HG03520 (cell line): ENCODE data around the gene TMED10.

Experiments
- ATAC-seq: cut with Tn5 transposase; IDR thresholded peaks from one replicate; pipeline ENCODE4 v1.9.1; 2021; ENCODE audit warnings: mild to moderate bottlenecking, moderate library complexity; ENCODE audit not compliant: unreplicated experiment

Gene TMED10

GRCh38 chr14:75092698-75093097 is 83.7 kb downstream of the TMED10 start:
- ATAC-seq: no peak

DNA sequence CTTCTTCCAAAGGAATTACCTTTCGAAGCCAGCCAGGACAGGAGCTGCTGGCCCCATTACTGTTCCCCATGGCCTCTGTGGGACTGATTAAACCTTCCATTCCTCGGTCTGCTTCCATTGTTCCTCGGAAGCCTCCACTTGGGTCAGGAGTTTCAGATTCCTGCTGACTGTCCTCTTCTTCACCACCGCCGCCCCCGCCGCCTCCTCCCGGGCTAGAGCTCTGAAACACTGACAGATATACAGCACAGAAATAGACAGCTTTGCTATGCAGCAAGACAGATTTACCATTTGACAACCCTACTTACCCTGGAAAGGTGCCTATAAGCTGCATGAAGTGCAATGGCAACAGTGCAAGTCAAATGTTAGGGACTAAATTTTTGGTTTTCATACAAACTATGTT is 85.2 kb downstream of the TMED10 start:
- no peak for ATAC-seq

DNA sequence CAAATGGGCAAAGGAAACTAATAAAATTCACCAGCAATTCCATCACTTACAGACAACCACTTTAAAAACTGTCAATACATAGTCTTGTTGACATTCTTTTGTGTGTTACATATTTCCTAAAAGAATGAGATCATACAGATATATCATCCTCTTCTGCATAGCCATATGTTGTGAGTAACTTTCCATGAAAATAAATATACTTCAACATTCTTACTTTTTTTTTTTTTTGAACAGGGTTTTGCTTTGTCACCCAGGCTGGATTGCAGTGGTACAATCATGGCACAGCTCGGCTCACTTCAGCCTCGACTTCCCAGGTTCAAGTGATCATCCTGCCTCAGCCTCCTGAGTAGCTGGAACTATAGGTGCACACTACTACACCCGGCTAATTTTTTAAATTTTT is 86.1 kb downstream of the TMED10 start:
- ATAC-seq: no peak

DNA sequence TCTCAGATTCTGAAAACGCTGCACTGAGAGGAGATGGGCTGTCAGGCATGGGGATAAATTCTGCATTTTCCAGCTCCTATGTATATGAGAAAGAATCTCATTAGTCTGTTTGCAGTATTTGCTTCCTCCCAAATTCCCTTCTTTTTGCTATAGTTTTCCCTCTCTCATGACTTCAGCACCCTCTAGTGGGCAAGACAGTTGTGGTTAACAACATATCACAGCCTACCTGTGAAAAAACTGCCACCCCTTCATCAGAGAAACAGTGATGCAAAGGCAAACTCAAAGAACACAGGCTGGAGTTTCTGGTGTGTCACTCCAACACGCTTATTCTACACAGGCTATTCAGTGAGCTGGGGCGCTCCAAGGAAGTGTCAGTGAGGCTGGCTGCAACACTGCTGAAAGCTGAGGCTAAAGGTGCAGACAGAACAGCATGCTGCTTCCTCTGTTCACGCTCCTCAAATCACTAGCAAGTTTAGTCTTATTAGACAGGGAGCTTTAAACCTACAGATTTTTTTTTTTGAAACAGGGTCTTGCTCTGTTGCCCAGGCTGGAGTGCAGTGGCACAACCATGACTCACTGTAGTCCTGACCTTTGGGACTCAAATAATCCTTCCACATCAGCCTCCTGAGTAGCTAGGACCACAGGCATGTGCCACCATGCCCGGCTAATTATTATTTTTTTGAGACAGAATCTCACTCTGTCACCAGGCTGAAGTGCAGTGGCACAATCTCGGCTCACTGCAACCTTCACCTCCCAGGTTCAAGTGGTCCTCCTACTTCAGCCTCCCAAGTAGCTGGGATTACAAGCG is 87.6 kb downstream of the TMED10 start:
- no peak for ATAC-seq

DNA sequence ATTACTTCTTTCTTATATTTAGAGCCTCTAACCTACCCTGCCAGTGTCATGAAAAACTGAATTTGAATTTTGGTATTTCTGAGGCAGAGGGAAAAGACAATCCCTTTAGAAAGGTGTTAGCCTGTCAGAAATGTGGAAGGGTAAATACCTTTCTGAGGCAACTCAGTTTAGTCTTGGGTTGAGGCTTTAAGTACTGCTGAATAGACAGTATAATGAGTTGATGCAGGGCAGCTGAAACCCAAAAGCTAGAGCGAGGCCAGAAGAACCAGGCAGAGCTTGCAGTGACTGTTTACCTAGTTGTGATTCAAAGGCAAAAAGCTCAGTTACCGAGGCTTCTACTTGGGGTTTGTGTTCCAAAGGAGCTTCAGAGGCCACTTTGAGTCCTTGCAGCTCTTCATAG is 88.3 kb downstream of the TMED10 start:
- no peak for ATAC-seq

GRCh38 chr14:75084513-75084912 is 91.9 kb downstream of the TMED10 start:
- ATAC-seq: no peak

GRCh38 chr14:75083271-75083670 is 93.1 kb downstream of the TMED10 start:
- no peak for ATAC-seq

- ATAC-seq: no peak
Measured at GRCh38 chr14:75081660-75082229, 94.7 kb downstream of the TMED10 start.
